SK-N-SH (cell line): Measurements from ENCODE around the gene CACNA2D3. TPM values are rescaled to one million over a fixed set of nuclear protein-coding genes. Genes with fewer than 3 reads are reported as not detected.

Source experiments
- CTCF ChIA-PET: fragments of 300-600, 350-600 bp; formaldehyde crosslinking; extraction: SDS; loops from one replicate; lab custom pipeline; 2021; lab: Yijun Ruan, JAX
- POLR2A ChIA-PET: fragments of 350-600 bp; sonication (Branson Sonifier 250); formaldehyde crosslinking; extraction: SDS; loops from one replicate; lab custom pipeline; 2020; ENCODE audit warnings: antibody characterized with exemption, inconsistent platforms; lab: Yijun Ruan, JAX
- DNase-seq: peaks from one replicate; pipeline ENCODE4 v3.0.0; 2012
- H2AFZ ChIP-seq: fragments of 200-600 bp; sonication (generic); 2 replicates; pipeline ENCODE4 v1.8.1; 2016; ENCODE audit warnings: antibody characterized with exemption, mild to moderate bottlenecking, low read depth
- H3F3A ChIP-seq: fragments of 200-600 bp; sonication (generic); replicated peaks from 2 replicates; pipeline ENCODE3; 2016; ENCODE audit warnings: antibody characterized with exemption, mild to moderate bottlenecking; ENCODE audit not compliant: insufficient read depth
- H3K27ac ChIP-seq, 2 experiments: fragments of 200-500 bp in 1 of 2; fragments of 200-600 bp in 1 of 2; sonication (Bioruptor generic) in 1 of 2; sonication (generic), shearing (Covaris generic) in 1 of 2; 2 replicates each; pipeline versions ENCODE4 v1.5.1 to v1.6.1; 2014 to 2016; ENCODE audit warnings: low read depth in 2 of 2, inconsistent platforms in 1 of 2, low read length in 1 of 2, mild to moderate bottlenecking in 1 of 2, mixed read lengths in 1 of 2
- H3K27me3 ChIP-seq: fragments of 200-600 bp; sonication (generic), shearing (Covaris generic); 2 replicates; pipeline ENCODE4 v1.6.1; 2016; ENCODE audit warnings: mixed run types; ENCODE audit not compliant: insufficient read depth
- H3K36me3 ChIP-seq, 2 experiments: fragments of 200-500 bp in 1 of 2; fragments of 200-600 bp in 1 of 2; sonication (Bioruptor generic) in 1 of 2; sonication (generic) in 1 of 2; replicated peaks in 1 of 2; 2 replicates each; pipeline versions ENCODE3 to v1.5.1; 2014 to 2016; ENCODE audit warnings: low read length in 1 of 2, mild to moderate bottlenecking in 1 of 2; ENCODE audit not compliant: insufficient read depth in 2 of 2, control insufficient read depth in 1 of 2
- H3K4me1 ChIP-seq, 2 experiments: fragments of 200-500 bp in 1 of 2; fragments of 200-600 bp in 1 of 2; sonication (Bioruptor generic) in 1 of 2; sonication (generic), shearing (Covaris generic) in 1 of 2; 2 replicates each; pipeline versions ENCODE4 v1.5.1 to v1.6.1; 2014 to 2016; ENCODE audit warnings: low read depth in 1 of 2, low read length in 1 of 2, mixed run types in 1 of 2; ENCODE audit not compliant: insufficient read depth in 2 of 2, control insufficient read depth in 1 of 2
- H3K4me2 ChIP-seq: fragments of 200-600 bp; sonication (generic), shearing (Covaris generic); 2 replicates; pipeline ENCODE4 v1.6.1; 2017; ENCODE audit warnings: mixed run types
- H3K4me3 ChIP-seq, 2 experiments: fragments of 200-500 bp in 1 of 2; fragments of 200-600 bp in 1 of 2; sonication (Bioruptor generic) in 1 of 2; sonication (generic), shearing (Covaris generic) in 1 of 2; 2 replicates each; pipeline versions ENCODE4 v1.5.1 to v1.8.1; 2014 to 2016; ENCODE audit warnings: low read depth in 2 of 2, inconsistent platforms in 1 of 2, low read length in 1 of 2, mild to moderate bottlenecking in 1 of 2, mixed read lengths in 1 of 2, moderate library complexity in 1 of 2
- H3K79me2 ChIP-seq: fragments of 200-600 bp; sonication (generic); 2 replicates; pipeline ENCODE4 v1.8.1; 2017; ENCODE audit warnings: mild to moderate bottlenecking; ENCODE audit not compliant: insufficient read depth
- H3K9ac ChIP-seq: fragments of 200-600 bp; sonication (generic); 2 replicates; pipeline ENCODE4 v1.6.1; 2017; ENCODE audit warnings: mixed run types
- H3K9me2 ChIP-seq: fragments of 200-600 bp; sonication (generic); 2 replicates; pipeline ENCODE4 v1.6.1; 2017; ENCODE audit warnings: mixed run types
- H3K9me3 ChIP-seq: fragments of 200-600 bp; sonication (generic); 2 replicates; pipeline ENCODE4 v1.6.1; 2017; ENCODE audit warnings: mixed run types, mild to moderate bottlenecking, moderate library complexity
- H4K20me1 ChIP-seq: fragments of 200-600 bp; sonication (generic); 2 replicates; pipeline ENCODE4 v1.6.1; 2017; ENCODE audit warnings: mild to moderate bottlenecking, mixed run types; ENCODE audit not compliant: insufficient read depth
- CHD2 ChIP-seq: fragments of 150-350 bp; IDR thresholded peaks from 2 replicates; pipeline ENCODE4 v1.6.1; 2018; ENCODE audit warnings: low read length; ENCODE audit not compliant: partially characterized antibody
- CTCF ChIP-seq: fragments of 200-600 bp; sonication (generic); IDR thresholded peaks from 2 replicates; pipeline ENCODE4 v1.6.1; 2017; ENCODE audit warnings: antibody characterized with exemption, mild to moderate bottlenecking, moderate library complexity
- ELF1 ChIP-seq: IDR thresholded peaks from 2 replicates; pipeline ENCODE4 v1.4.0; 2012
- EZH2phosphoT487 ChIP-seq: fragments of 200-600 bp; sonication (generic); IDR thresholded peaks from 2 replicates; pipeline ENCODE4 v1.6.1; 2017; ENCODE audit warnings: low read depth, mixed run types, mild to moderate bottlenecking, antibody characterized with exemption, moderate library complexity, borderline replicate concordance
- FOXJ3 ChIP-seq: sonication (generic); formaldehyde crosslinking; IDR thresholded peaks from 2 replicates; pipeline ENCODE4 v1.5.1; 2020; ENCODE audit warnings: mild to moderate bottlenecking, missing genetic modification reagents
- GABPA ChIP-seq: IDR thresholded peaks from 2 replicates; pipeline ENCODE4 v1.4.0; 2012; ENCODE audit warnings: low read depth, mild to moderate bottlenecking
- GATA2 ChIP-seq: sonication (generic); formaldehyde crosslinking; IDR thresholded peaks from 2 replicates; pipeline ENCODE4 v1.5.0; 2020; ENCODE audit warnings: mild to moderate bottlenecking, missing genetic modification reagents
- JUND ChIP-seq: IDR thresholded peaks from 2 replicates; pipeline ENCODE4 v1.4.0; 2012
- NFIC ChIP-seq: IDR thresholded peaks from 2 replicates; pipeline ENCODE4 v1.4.0; 2012; ENCODE audit warnings: borderline replicate concordance
- POLR2AphosphoS5 ChIP-seq: IDR thresholded peaks from 2 replicates; pipeline ENCODE4 v1.6.1; 2012; ENCODE audit warnings: low read depth, low read length
- RCOR1 ChIP-seq: fragments of 150-350 bp; IDR thresholded peaks from 2 replicates; pipeline ENCODE4 v1.6.1; 2017; ENCODE audit warnings: antibody characterized with exemption, low read length
- RFX5 ChIP-seq: IDR thresholded peaks from 2 replicates; pipeline ENCODE4 v1.6.1; 2012; ENCODE audit warnings: mild to moderate bottlenecking, improper control_type of control experiment, low read length
- SIN3A ChIP-seq: IDR thresholded peaks from 2 replicates; pipeline ENCODE4 v1.6.1; 2012; ENCODE audit warnings: low read depth, mild to moderate bottlenecking, low read length, moderate library complexity, borderline replicate concordance
- SMC3 ChIP-seq: IDR thresholded peaks from 2 replicates; pipeline ENCODE4 v1.6.1; 2012; ENCODE audit warnings: low read depth, low read length, improper control_type of control experiment
- TAF1 ChIP-seq: IDR thresholded peaks from 2 replicates; pipeline ENCODE4 v1.6.1; 2012; ENCODE audit warnings: low read depth, mild to moderate bottlenecking, low read length, moderate library complexity, borderline replicate concordance
- TCF12 ChIP-seq: IDR thresholded peaks from 2 replicates; pipeline ENCODE4 v1.4.0; 2012
- USF1 ChIP-seq: IDR thresholded peaks from 2 replicates; pipeline ENCODE4 v1.4.0; 2012; ENCODE audit warnings: low read depth, borderline replicate concordance
- USF2 ChIP-seq: fragments of 150-350 bp; IDR thresholded peaks from 2 replicates; pipeline ENCODE4 v1.6.1; 2017; ENCODE audit warnings: antibody characterized with exemption, low read length, low read depth, borderline replicate concordance
- ZBTB33 ChIP-seq: IDR thresholded peaks from 2 replicates; pipeline ENCODE4 v1.4.0; 2012; ENCODE audit warnings: low read depth, borderline replicate concordance
- WGBS: methylation state at CpG from one replicate; pipeline ENCODE4 v1.1.6; 2017; ENCODE audit warnings: low lambda C conversion rate; 5-methylcytosine and 5-hydroxymethylcytosine counted together
- polyA plus RNA-seq, 3 experiments: library from polyadenylated mRNA; depleted of rRNA; stranded (reverse); fragments of >200 nt; gene quantifications; 2 replicates each; pipeline ENCODE4 v1.2.3, GENCODE V29; 2012

The CACNA2D3 gene
- polyA plus RNA-seq, 1 of the 3 experiments (the other 2 are of a cell fraction) = 0.15 TPM

- Histone ChIP-seq H3K79me2 (no peaks in the 10 kb centered on the region), H3K9me3 (no peaks in the 10 kb centered on the region), H3K9ac (no peak overlapping the region), H3K4me1 (no peaks in the 10 kb centered on the region; a peak in 1 of 4 replicates), H3K36me3 (no peaks in the 10 kb centered on the region), H3K9me2 (no peaks in the 10 kb centered on the region), H3K27me3 (no peaks in the 10 kb centered on the region), H3K4me3 (no peak overlapping the region), H3F3A (no peaks in the 10 kb centered on the region), H4K20me1 (no peaks in the 10 kb centered on the region), H2AFZ (no peak overlapping the region), H3K4me2 (no peak overlapping the region), H3K27ac (no peak overlapping the region)
- ChIA-PET POLR2A (no interaction called here), CTCF (no interaction called here)
- TF ChIP-seq NFIC = no peak
- no peak for TF ChIP-seq SIN3A
- no peak for TF ChIP-seq ELF1
- no peak for TF ChIP-seq ZBTB33
- no peak for TF ChIP-seq GATA2 (CRISPR knock-in tag)
- TF ChIP-seq CHD2 = no peak
- no peak for TF ChIP-seq USF2
- TF ChIP-seq TCF12 = no peak
- no peak for TF ChIP-seq RCOR1
- no peak for TF ChIP-seq POLR2AphosphoS5
- TF ChIP-seq JUND = no peak
- TF ChIP-seq TAF1 = no peak
- no peak for TF ChIP-seq CTCF
- TF ChIP-seq FOXJ3 (CRISPR knock-in tag) = no peak
- TF ChIP-seq GABPA = no peak
- no peak for TF ChIP-seq EZH2phosphoT487
- no peak for TF ChIP-seq USF1
- TF ChIP-seq RFX5 = no peak
- TF ChIP-seq SMC3 = no peak
- DNase-seq = no peak
- 11% methylated on average over 3 of the region's 3 CpGs for WGBS
Observed at GRCh38 chr3:54304877-54305276, 182.5 kb downstream of the CACNA2D3 start.
